ENCODE data around the gene AOPEP.

AOPEP gene

DNA sequence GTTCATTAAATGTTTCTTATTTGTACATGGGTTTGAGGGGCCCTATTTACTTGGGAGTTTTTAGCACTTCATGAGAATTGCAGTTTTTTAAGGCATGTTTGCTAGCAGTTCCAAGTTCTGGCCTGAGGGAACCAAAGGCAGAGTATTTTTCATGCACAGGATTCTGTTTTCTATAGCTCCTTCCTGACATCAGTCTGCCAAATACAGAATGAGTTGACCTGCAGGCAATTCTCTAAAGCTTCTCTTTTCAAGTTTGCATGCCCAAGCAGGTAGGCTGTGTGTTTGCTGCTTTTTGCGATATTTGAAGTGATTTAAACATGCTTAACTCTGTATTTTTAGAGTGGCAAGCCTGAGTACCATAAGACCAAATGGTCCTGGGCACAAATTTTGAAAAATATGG is 75.8 kb downstream of the AOPEP start:
- no peak overlapping the region for H3K27ac ChIP-seq

DNA sequence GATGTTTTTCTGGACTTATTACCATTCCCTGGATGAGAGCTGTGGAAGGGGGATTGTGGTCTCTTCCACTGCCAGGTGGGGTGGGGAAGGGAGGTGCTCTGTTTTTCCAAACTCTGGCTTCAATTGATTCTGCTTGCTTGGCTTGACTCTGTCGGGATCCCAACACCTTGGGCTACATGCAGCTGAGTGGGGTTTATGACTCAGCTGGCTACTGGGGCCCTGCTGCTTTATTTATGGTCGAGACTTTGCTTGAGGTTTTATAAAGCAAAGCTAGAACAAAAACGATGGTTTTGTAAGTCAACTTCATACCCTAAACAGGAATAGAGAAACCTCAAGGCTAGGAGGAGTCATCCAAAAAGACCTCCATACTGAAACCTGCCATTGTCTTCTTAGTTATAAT is 76.3 kb downstream of the AOPEP start:
- no peak overlapping the region for H3K27ac ChIP-seq
- no peak for TF ChIP-seq CTCF (conservative IDR thresholded peaks at IDR 0.05)
- TF ChIP-seq ZFX (IDR thresholded peaks at IDR 0.05), result no peak

More for the DNA sequence above, 75.8 kb downstream of the AOPEP start:
- no peak for TF ChIP-seq ZFX (IDR thresholded peaks at IDR 0.05)
- TF ChIP-seq CTCF (conservative IDR thresholded peaks at IDR 0.05), result no peak

DNA sequence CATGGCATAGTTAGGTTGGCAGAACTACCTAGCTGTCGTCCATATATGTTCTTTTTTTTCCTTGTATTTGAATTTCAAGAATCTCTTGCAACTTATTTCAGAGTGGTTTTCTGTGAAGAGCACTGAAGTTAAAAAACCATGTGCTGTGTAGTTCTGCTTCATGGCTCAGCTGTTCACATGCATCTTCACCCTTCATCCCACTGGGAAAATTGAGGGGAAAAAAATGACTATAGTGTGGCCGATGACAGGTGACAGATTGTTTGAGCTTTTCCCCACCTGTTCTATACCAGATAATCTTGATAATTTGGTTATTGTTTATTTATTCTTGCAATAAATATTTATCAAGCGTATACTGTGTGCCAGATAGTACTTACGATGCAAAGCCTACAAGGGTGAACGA is 77.8 kb downstream of the AOPEP start:
- H3K27ac ChIP-seq, result no peak overlapping the region
- TF ChIP-seq CTCF (conservative IDR thresholded peaks at IDR 0.05), result no peak
- no peak for TF ChIP-seq ZFX (IDR thresholded peaks at IDR 0.05)

DNA sequence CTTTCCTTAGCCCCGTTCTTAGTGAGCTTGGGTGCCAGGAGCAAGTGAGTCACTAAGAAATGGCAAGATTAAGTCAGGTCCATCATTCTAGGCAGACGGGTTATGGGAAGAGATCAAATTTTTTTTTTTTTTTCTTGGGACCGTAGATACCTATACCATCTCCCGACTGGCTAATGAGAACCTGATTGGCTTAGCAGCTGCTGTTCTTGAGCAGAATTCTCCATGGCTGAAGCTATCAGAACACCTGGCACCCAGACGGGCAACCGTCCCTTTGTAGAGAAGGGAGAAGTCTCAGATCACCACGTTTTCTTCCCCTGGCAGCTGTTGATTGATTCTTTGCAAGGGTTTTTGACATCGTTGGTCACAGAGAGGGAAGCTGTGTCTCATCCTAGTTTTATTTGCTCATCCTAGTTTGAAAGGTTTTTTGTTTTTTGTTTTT is 78.6 kb downstream of the AOPEP start:
- TF ChIP-seq CTCF (conservative IDR thresholded peaks at IDR 0.05) (no peak), ZFX (IDR thresholded peaks at IDR 0.05) (no peak)
- H3K27ac ChIP-seq, result no peak overlapping the region

DNA sequence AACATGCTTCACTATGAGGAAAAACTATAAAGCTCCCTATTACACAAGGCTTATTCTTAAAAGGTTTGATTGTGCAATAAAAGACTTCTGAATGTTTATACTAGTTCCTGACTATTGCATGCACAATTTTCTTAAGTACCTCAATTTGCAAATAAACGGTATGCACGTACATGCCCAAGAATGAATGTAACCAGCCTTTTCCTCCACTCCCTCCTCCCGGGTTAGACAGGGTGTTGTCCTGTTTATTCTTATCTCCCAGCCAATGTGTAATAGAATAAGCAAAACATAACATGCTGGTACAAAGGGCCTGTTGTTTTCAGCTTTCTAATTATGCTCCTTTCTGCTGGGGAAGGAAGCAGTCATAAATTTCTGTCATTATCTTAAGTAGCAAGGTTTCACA is 79.1 kb downstream of the AOPEP start:
- H3K27ac ChIP-seq, result no peak overlapping the region
- TF ChIP-seq ZFX (IDR thresholded peaks at IDR 0.05) (no peak), CTCF (conservative IDR thresholded peaks at IDR 0.05) (no peak)

DNA sequence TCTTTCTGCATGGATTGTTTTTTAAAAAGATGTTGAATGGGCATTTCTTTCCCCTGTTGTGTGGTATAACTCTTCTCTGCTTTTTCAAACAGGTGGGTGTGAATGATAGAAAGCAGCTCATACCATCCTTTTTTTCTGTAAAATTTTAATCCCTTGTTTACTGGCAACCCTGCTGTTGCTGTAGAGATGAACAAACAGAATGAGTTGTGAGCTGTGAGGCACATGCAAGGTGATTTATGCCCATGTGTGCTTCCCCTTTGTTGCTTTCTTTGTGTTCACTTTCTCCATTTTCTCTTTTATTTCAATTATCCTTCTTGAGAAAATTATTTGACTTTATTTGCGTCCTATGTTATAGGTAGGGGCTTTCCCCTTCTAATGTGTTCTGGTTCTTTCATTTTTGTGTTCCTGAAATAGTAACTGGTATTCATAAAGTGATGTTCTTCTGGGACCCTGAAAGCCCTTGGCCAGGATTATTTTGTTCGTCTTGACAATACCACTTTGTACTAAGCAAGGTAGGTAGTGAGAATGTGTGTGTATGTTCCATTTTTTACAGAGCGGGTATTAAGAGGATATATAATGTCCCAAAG is 79.9 kb downstream of the AOPEP start:
- H3K27ac ChIP-seq, result no peak overlapping the region
- no peak for TF ChIP-seq CTCF (conservative IDR thresholded peaks at IDR 0.05)
- TF ChIP-seq ZFX (IDR thresholded peaks at IDR 0.05), result no peak

DNA sequence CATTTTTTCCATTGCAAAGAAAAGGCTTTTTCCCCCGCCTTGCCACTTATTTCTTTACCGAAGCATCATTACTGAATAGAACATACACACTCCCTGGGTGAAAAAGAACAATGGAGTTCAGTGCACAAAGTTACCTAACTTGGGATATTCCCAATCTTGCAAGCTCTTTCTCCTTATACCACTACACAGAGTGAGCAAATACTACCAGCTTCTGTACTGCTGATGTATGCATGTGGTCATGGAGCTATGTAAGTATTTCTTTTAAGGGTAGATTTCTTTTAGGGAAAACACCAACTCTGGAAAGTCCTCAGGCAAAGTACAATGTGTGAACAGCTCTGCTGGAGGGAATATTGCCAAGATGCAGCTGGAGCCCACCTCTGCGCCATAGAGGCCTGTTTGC is 81.1 kb downstream of the AOPEP start:
- no peak for TF ChIP-seq ZFX (IDR thresholded peaks at IDR 0.05)
- no peak for TF ChIP-seq CTCF (conservative IDR thresholded peaks at IDR 0.05)
- H3K27ac ChIP-seq, result no peak overlapping the region
